ENCODE measurements around the gene TIGD7. TPM values are rescaled to one million over a fixed set of nuclear protein-coding genes. Genes with fewer than 3 reads are reported as not detected.

Gene TIGD7
- total and polyA plus RNA-seq, 2 of the 8 experiments (the other 6 are each of a cell fraction or from before 2014, with no cell fraction given): 3.0 to 8.9 TPM

DNA sequence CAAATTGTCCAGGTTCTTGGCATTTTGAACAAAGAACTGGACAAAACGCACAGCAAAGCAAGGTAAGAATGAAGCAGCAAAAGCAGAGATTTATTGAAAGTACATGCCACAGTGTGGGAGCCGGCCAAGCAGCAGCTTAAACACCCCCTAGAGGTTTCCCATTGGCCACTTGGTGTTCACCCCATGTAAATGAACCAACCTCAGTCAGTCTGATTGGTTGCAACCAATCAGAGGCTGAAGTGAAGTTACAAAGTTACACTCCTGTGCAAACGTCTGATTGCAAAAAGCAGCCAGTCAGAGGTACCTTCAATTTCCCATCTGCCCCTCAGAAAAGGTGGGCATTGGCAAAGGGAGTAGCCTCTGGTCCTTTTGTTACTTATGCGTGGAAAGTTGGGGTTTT lies 30.7 kb downstream of the TIGD7 start:
- H3K56ac ChIP-seq (replicated peaks; ENCODE audit: insufficient read length, low read depth, low read length): no peak overlapping the region
- H3K79me1 ChIP-seq (ENCODE audit: low read depth, low read length): no peaks in the 10 kb centered on the region
- H4K20me1 ChIP-seq (replicated peaks in 1 of 2; ENCODE audit: control insufficient read depth in 1 of 2, insufficient read depth in 2 of 2, low read length in 2 of 2): no peaks in the 10 kb centered on the region
- no peak overlapping the region for H3K27ac ChIP-seq (ENCODE audit: low read depth, low read length)
- H3K4me1 ChIP-seq (replicated peaks in 1 of 4; ENCODE audit: control insufficient read depth in 3 of 4, insufficient read depth in 4 of 4, low read length in 3 of 4): no peaks in the 10 kb centered on the region
- no peak for DNase-seq (ENCODE audit: low read depth in 1 of 2, low spot score in 2 of 2)
- no peak overlapping the region for H4K91ac ChIP-seq (replicated peaks; ENCODE audit: insufficient read length, low read length)
- 73% methylated on average over 4 of the region's 4 CpGs; no CpG with 5 or more reads in 1 of the 2 experiments for WGBS, 2 experiments (ENCODE audit: extremely low coverage in 1 of 2, insufficient coverage in 1 of 2, insufficient read length in 1 of 2, insufficient replicate concordance in 2 of 2, low coverage in 1 of 2, low lambda C conversion rate in 2 of 2, missing lambda C conversion rate in 1 of 2)
- no peak overlapping the region for H2AK5ac ChIP-seq (ENCODE audit: low read depth, low read length)
- no peak overlapping the region for H2BK5ac ChIP-seq (ENCODE audit: low read depth, low read length)
- no peaks in the 10 kb centered on the region for H3K23me2 ChIP-seq (ENCODE audit: low read depth, low read length)
- peaks cover 0 to 3% of the 10 kb centered on the region in 2 experiments; a peak in 1 of 4 replicates for H3K9me3 ChIP-seq (ENCODE audit: insufficient read depth in 2 of 2, low read depth in 1 of 2, low read length in 1 of 2)
- H3K14ac ChIP-seq (ENCODE audit: insufficient read length): no peak overlapping the region
- FAIRE-seq: no peak
- H3K18ac ChIP-seq (ENCODE audit: extremely low read depth, low read length): no peak overlapping the region
- no peak overlapping the region for H2BK120ac ChIP-seq (replicated peaks; ENCODE audit: low read depth, low read length)
- no peaks in the 10 kb centered on the region for H3K36me3 ChIP-seq (ENCODE audit: control insufficient read depth in 2 of 4, insufficient read depth in 4 of 4, low read length in 3 of 4)
- H3K23ac ChIP-seq (ENCODE audit: insufficient read length): no peak overlapping the region
- H2BK15ac ChIP-seq (ENCODE audit: low read length): no peak overlapping the region
- CTCF ChIA-PET (ENCODE audit: partially characterized antibody): no interaction called here
- no peak overlapping the region for H4K8ac ChIP-seq (ENCODE audit: extremely low read depth, insufficient read depth, low read length)
- H2BK12ac ChIP-seq (ENCODE audit: low read depth, low read length): no peak overlapping the region
- POLR2A ChIA-PET (ENCODE audit: partially characterized antibody): interaction anchor here (1.0 to 1.3 kb wide), 3 partner anchors 8 to 35 kb away, joined by 3 read pairs; no protein-coding TSS in a partner anchor
- no peak overlapping the region for H3K9ac ChIP-seq (replicated peaks in 1 of 4; ENCODE audit: extremely low read depth in 1 of 4, low read depth in 3 of 4, low read length in 3 of 4)
- no peak overlapping the region for H4K5ac ChIP-seq (ENCODE audit: insufficient read length, low read depth, low read length)
- H3K4me2 ChIP-seq (ENCODE audit: insufficient read depth in 1 of 2, low read depth in 2 of 2, low read length in 2 of 2): no peak overlapping the region
- no peak overlapping the region for H3K4me3 ChIP-seq (ENCODE audit: extremely low read depth in 1 of 4, insufficient read depth in 2 of 4, low read depth in 3 of 4, low read length in 4 of 4)
- H3K4ac ChIP-seq (replicated peaks; ENCODE audit: insufficient read length, low read depth, low read length): no peak overlapping the region
- H3K27me3 ChIP-seq (replicated peaks in 1 of 4; ENCODE audit: control insufficient read depth in 3 of 4, extremely low read depth in 1 of 4, insufficient read depth in 3 of 4, low read length in 3 of 4): no peaks in the 10 kb centered on the region; a peak in 1 of 7 replicates
- H2BK20ac ChIP-seq (ENCODE audit: low read length): no peak overlapping the region
- 0 out of 2 replicates have a peak overlapping the region, but pooled peaks have one; percentile 35 for H2AFZ ChIP-seq (ENCODE audit: low read length)
- no peaks in the 10 kb centered on the region for H3K79me2 ChIP-seq (ENCODE audit: control insufficient read depth in 1 of 2, insufficient read depth in 2 of 2, low read length in 2 of 2)
- no peak for TF ChIP-seq SIX5 (IDR thresholded peaks at IDR 0.05; ENCODE audit: low read depth, low read length)
- TF ChIP-seq FOSL1 (IDR thresholded peaks at IDR 0.05; ENCODE audit: insufficient read depth, low read depth, low read length): no peak
- TF ChIP-seq RNF2 (IDR thresholded peaks at IDR 0.05; ENCODE audit: borderline replicate concordance, low read depth, low read length, missing control alignments, poor library complexity, severe bottlenecking): no peak
- TF ChIP-seq ZNF274 (IDR thresholded peaks at IDR 0.05; ENCODE audit: borderline replicate concordance, extremely low read depth, low read length): no peak
- TF ChIP-seq, protein P1, sequence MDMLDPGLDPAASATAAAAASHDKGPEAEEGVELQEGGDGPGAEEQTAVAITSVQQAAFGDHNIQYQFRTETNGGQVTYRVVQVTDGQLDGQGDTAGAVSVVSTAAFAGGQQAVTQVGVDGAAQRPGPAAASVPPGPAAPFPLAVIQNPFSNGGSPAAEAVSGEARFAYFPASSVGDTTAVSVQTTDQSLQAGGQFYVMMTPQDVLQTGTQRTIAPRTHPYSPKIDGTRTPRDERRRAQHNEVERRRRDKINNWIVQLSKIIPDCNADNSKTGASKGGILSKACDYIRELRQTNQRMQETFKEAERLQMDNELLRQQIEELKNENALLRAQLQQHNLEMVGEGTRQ (IDR thresholded peaks at IDR 0.05; ENCODE audit: low read length): no peak
- no peak for TF ChIP-seq SIRT6 (IDR thresholded peaks at IDR 0.05; ENCODE audit: low read length)
- TF ChIP-seq TAF1 (IDR thresholded peaks at IDR 0.05; ENCODE audit: low read depth, low read length): no peak
- TF ChIP-seq SP4 (IDR thresholded peaks at IDR 0.05; ENCODE audit: low read length): no peak
